VCaP (cell line): ENCODE data around the gene NID1.

Source experiments
- H3K27ac ChIP-seq: fragments of 450-650 bp; 2 replicates; pipeline ENCODE4 v1.5.1; 2017
- TF ChIP-seq, protein P1 (sequence below): fragments of 450-650 bp; conservative IDR thresholded peaks from 2 replicates; pipeline ENCODE4 v1.5.1; 2017; ENCODE audit warnings: mild to moderate bottlenecking, moderate library complexity

The NID1 gene

DNA sequence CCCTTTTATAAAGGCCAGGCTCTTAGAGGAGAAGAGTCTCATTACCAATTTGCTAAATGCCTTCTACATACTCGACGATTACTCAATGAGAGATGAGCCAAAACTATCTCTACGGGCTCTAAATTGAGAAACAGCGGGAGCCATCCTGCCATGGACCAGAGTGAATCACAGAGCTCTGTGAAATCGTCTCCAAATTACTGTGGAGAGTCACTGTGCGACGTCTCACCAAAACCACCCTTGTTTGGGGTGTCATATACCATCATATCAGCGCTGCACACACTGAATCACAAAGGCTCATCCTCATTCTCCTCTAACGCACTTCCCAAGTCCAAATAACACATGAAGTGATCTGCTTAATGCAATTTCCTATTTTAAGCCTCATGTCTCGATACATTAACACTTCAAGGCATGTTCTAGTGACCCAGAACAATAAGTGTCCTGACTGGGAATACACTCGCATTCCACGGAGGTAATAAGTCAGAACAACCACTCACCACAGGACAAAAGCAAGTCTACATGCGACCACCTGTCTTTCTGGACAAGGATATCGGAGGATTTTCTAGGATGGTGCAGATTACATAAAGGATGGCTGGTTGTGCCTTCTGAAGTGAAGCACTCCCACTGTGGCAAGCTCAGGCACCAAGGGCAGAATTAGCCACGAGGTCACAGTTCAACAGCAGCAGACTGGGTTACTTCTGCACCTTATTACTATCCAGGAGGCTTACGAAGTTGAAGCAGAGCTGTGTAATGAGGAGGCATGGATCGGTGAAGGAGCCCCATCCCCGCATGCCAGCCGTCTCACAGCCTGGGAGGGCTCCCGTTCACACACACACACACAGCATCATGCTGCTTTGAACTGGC, 44.3 kb downstream of the NID1 start:
- TF ChIP-seq, protein P1, sequence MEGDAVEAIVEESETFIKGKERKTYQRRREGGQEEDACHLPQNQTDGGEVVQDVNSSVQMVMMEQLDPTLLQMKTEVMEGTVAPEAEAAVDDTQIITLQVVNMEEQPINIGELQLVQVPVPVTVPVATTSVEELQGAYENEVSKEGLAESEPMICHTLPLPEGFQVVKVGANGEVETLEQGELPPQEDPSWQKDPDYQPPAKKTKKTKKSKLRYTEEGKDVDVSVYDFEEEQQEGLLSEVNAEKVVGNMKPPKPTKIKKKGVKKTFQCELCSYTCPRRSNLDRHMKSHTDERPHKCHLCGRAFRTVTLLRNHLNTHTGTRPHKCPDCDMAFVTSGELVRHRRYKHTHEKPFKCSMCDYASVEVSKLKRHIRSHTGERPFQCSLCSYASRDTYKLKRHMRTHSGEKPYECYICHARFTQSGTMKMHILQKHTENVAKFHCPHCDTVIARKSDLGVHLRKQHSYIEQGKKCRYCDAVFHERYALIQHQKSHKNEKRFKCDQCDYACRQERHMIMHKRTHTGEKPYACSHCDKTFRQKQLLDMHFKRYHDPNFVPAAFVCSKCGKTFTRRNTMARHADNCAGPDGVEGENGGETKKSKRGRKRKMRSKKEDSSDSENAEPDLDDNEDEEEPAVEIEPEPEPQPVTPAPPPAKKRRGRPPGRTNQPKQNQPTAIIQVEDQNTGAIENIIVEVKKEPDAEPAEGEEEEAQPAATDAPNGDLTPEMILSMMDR = no peak
- H3K27ac ChIP-seq = no peak overlapping the region

DNA sequence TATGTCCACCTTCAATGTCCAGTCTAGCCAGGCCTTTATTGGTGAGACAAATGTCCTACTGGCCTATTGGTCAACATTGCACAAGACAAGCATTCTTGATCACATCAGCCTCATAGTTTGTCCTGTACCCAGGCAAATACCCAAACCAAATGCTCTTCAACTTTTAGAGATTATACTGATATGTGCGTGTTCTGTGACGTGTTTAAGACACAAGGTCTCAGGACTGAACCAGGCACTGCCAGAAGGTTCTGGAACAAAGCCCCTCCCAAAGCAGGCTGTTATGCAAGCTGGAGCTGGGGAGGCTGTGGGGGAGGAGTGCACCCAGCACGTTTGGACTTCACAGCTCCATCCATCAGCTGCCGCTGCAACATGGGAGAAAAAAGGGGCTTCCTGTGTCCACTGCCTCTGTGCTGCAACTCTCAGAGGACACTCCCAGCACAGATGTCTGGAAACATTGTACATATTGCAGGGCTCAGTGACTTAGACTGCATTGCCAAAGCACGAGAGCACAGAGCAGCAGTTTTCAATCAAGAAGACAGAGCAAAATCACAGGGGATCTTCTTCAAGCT, 45.9 kb downstream of the NID1 start:
- no peak overlapping the region for H3K27ac ChIP-seq
- TF ChIP-seq, protein P1 = no peak

DNA sequence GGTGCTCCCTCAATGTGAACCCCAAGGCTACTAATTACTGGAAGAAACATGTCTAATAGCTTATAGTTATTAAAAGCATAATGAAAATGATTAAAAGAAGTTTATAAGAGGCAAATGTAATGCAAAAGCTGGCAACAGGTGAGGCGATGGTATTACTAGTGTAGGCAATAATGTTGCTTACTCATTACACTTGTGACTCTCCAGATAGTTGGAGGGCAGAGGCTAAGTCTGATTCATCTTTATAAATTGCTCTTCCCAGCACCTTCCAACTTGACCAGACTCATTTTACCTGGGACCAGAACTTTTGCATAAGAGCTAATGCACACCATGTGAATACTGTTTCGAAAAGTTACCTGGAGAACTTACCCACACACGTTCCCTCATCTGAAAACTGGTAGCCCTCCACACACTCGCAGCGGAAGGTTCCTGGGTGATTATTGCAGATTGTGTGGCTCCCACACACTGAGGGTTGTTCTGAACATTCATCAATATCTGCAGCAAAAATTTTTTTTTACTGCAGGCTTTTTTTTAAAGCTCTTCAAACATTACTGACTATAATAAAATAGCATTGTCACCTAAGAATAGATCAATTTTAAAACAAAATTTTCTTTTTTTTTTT, 48.0 kb downstream of the NID1 start:
- TF ChIP-seq, protein P1 = no peak
- H3K27ac ChIP-seq = no peak overlapping the region

DNA sequence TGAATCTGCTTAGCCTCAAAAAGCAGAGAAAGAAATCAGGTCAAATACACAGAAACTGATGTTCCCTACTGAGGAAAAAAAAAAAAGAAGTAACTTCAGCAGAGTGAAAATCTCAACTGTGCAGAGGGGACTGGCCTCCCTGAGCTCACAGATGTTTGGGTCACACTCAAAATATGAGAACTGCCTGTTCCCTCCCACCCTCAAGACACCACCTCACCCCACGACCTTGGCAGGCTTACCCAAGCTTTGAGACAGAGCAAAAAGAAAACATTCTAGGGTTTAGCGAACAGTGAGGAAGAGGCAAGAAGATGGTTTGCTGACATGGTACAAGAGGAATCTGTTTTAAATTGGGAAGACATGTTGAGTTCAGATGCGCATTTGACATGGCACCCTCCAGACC, 48.8 kb downstream of the NID1 start:
- TF ChIP-seq, protein P1 = no peak
- no peak overlapping the region for H3K27ac ChIP-seq

DNA sequence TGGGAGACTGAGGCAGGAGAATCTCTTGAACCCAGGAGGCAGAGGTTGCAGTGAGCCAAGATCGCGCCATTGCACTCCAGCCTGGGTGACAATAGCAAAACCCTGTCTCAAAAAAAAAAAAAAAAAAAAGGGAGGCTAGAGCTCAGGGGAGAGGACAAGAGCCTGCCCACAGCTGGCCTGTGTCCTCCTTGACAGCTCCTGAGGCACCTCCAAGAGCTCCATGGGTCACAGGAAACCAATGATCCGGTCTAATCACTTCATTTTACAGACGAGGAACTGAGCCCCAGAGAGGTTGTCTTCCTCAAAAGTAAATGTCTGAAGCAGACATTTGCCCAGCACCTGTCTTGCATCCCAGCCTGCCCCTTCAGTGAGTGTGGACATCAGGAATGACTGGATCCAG, 49.4 kb downstream of the NID1 start:
- H3K27ac ChIP-seq = no peak overlapping the region
- TF ChIP-seq, protein P1 = no peak

DNA sequence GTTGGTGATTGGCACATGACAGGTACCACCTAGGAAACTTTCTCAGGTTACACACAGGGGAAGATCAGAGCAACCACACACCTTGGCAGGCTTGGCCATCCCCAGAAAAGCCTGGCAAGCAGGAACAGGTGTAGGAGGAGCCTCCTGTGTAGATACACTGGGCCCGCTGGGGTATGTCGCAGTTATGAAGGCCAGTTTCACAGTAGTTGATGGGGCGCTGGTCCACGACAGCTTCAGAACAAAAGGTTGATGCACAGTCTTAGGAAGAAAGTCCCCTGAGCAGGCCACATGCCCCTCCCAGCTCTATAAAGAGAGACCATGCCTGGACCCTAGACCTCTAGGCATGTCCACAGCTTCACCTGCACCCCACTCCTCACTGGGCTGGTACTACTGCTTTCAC, 51.6 kb downstream of the NID1 start:
- TF ChIP-seq, protein P1 = no peak

DNA sequence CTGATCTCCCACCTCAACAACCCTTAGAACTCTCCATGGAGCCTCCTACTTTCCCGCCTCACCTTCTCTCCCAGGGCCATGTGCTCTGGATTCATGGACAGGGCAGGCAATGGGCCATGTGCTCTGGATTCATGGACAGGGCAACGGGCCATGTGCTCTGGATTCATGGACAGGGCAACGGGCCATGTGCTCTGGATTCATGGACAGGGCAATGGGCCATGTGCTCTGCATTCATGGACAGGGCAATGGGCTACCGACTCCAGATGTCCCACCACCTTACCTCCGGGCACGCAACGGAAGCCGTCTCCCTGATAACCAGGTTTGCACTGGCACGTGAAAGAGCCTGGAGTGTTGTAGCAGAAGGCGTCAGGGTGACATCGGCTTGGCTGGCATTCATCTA, 53.2 kb downstream of the NID1 start:
- no peak overlapping the region for H3K27ac ChIP-seq
- TF ChIP-seq, protein P1 = no peak

More for the DNA sequence above, 51.6 kb downstream of the NID1 start:
- no peak overlapping the region for H3K27ac ChIP-seq
